Endodermal cell (in vitro differentiated cells): ENCODE data around the gene AFF3. TPM values are rescaled to one million over a fixed set of nuclear protein-coding genes. Genes with fewer than 3 reads are reported as not detected.

Source experiments
- DNase-seq: peaks from one replicate; pipeline ENCODE4 v3.0.0-alpha.2; 2017
- H3K27ac ChIP-seq: 2 replicates; pipeline ENCODE4 v1.5.1; 2013; ENCODE audit warnings: mild to moderate bottlenecking, low read depth, low read length, moderate library complexity
- H3K27me3 ChIP-seq: 2 replicates; pipeline ENCODE4 v1.6.1; 2013; ENCODE audit warnings: mild to moderate bottlenecking, low read length, moderate library complexity; ENCODE audit not compliant: insufficient read depth, control insufficient read depth, poor library complexity, severe bottlenecking
- H3K36me3 ChIP-seq: 2 replicates; pipeline ENCODE4 v1.7.0; 2013; ENCODE audit warnings: mild to moderate bottlenecking, low read length, moderate library complexity; ENCODE audit not compliant: control insufficient read depth, insufficient read depth
- H3K4me1 ChIP-seq: one replicate; pipeline ENCODE4 v1.7.0; 2013; ENCODE audit warnings: low read length; ENCODE audit not compliant: control insufficient read depth, insufficient read depth
- H3K4me3 ChIP-seq: 2 replicates; pipeline ENCODE4 v1.5.1; 2013; ENCODE audit warnings: mild to moderate bottlenecking, low read length, moderate library complexity
- H3K9ac ChIP-seq: 2 replicates; pipeline ENCODE4 v1.6.1; 2013; ENCODE audit warnings: mild to moderate bottlenecking, low read length, moderate library complexity; ENCODE audit not compliant: poor library complexity, severe bottlenecking; ENCODE audit errors: extremely low read depth
- H3K9me3 ChIP-seq: 2 replicates; pipeline ENCODE4 v1.6.1; 2013; ENCODE audit warnings: mild to moderate bottlenecking, low read length, moderate library complexity; ENCODE audit not compliant: control insufficient read depth
- H3K27ac Mint-ChIP-seq: 2 replicates; pipeline ENCODE4 v1.8.0; 2020; ENCODE audit warnings: mixed read lengths
- H3K27me3 Mint-ChIP-seq: 2 replicates; pipeline ENCODE4 v1.8.0; 2021; ENCODE audit warnings: mild to moderate bottlenecking, mixed read lengths; ENCODE audit not compliant: insufficient read depth
- H3K36me3 Mint-ChIP-seq: 2 replicates; pipeline ENCODE4 v1.8.0; 2020; ENCODE audit warnings: low read depth, mixed read lengths
- H3K4me1 Mint-ChIP-seq: 2 replicates; pipeline ENCODE4 v1.8.0; 2020; ENCODE audit warnings: mixed read lengths
- H3K4me3 Mint-ChIP-seq: 2 replicates; pipeline ENCODE4 v1.8.0; 2020; ENCODE audit warnings: mild to moderate bottlenecking, moderate library complexity, mixed read lengths
- H3K9me3 Mint-ChIP-seq: 2 replicates; pipeline ENCODE4 v1.8.0; 2020; ENCODE audit warnings: mild to moderate bottlenecking, mixed read lengths
- CTCF ChIP-seq: fragments of 200-600 bp; sonication (generic); conservative IDR thresholded peaks from 2 replicates; pipeline ENCODE4 v1.5.0; 2021; ENCODE audit warnings: antibody characterized with exemption, mild to moderate bottlenecking
- WGBS, 2 experiments: methylation state at CpG; one replicate each; pipeline versions ENCODE4 v1.1.5 to v1.1.7; 2013; ENCODE audit warnings: missing lambda C conversion rate in 2 of 2, mixed read lengths in 1 of 2; ENCODE audit not compliant: insufficient coverage in 1 of 2, insufficient read length in 1 of 2; 5-methylcytosine and 5-hydroxymethylcytosine counted together
- total RNA-seq, 2 donors: library from RNA; stranded (reverse); fragmentation: NEBNext Ultra II Directional in 1 of 2; extraction: Animal tissue kit (Norgen Biotek cat#: 25700) in 1 of 2; gene quantifications; 2 replicates in 1 of 2; 3 replicates in 1 of 2; pipeline ENCODE4 v1.2.1, GENCODE V29; 2021

Gene AFF3
- total RNA-seq, 2 donors from 2014 or later, result 0.62 to 0.73 TPM

- H3K4me3 Mint-ChIP-seq, result no peak overlapping the region
Measured at GRCh38 chr2:99822474-99823207, 319.7 kb downstream of the AFF3 start.

GRCh38 chr2:99821984-99822383, 320.4 kb downstream of the AFF3 start:
- no peaks in the 10 kb centered on the region for H3K36me3 Mint-ChIP-seq
- H3K4me1 Mint-ChIP-seq, result no peaks in the 10 kb centered on the region
- WGBS, 2 experiments, result 78 to 88% methylated on average over 6 of the region's 6 CpGs
- peaks cover 4% of the 10 kb centered on the region for H3K27me3 Mint-ChIP-seq
- Histone ChIP-seq H3K27ac (peak overlapping the region; percentile 99), H3K4me1 (peaks cover 2% of the 10 kb centered on the region), H3K9ac (no peak overlapping the region), H3K4me3 (no peak overlapping the region), H3K36me3 (no peaks in the 10 kb centered on the region), H3K27me3 (peaks cover 5% of the 10 kb centered on the region), H3K9me3 (no peaks in the 10 kb centered on the region)
- no peaks in the 10 kb centered on the region for H3K9me3 Mint-ChIP-seq
- H3K4me3 Mint-ChIP-seq, result no peak overlapping the region
- no peak for DNase-seq
- no peak overlapping the region for H3K27ac Mint-ChIP-seq
- TF ChIP-seq CTCF, result no peak

More at GRCh38 chr2:99822474-99823207, 319.7 kb downstream of the AFF3 start:
- Histone ChIP-seq H3K27ac (peak overlapping the region; percentile 99), H3K9me3 (no peaks in the 10 kb centered on the region), H3K27me3 (peaks cover 8% of the 10 kb centered on the region), H3K4me3 (no peak overlapping the region), H3K4me1 (peaks cover 2% of the 10 kb centered on the region), H3K36me3 (no peaks in the 10 kb centered on the region), H3K9ac (no peak overlapping the region)
- peak; percentile 63 for DNase-seq
- Mint-ChIP-seq H3K4me1 (no peaks in the 10 kb centered on the region), H3K9me3 (no peaks in the 10 kb centered on the region), H3K27me3 (peaks cover 5% of the 10 kb centered on the region), H3K36me3 (no peaks in the 10 kb centered on the region), H3K27ac (no peak overlapping the region)
- TF ChIP-seq CTCF, result no peak
- WGBS, 2 experiments, result 30 to 56% methylated on average over 5 to 9 of the region's 9 CpGs

GRCh38 chr2:99821572-99821971, 320.8 kb downstream of the AFF3 start:
- Mint-ChIP-seq H3K4me3 (no peak overlapping the region), H3K27ac (no peak overlapping the region), H3K9me3 (no peaks in the 10 kb centered on the region), H3K4me1 (no peaks in the 10 kb centered on the region), H3K27me3 (no peaks in the 10 kb centered on the region), H3K36me3 (no peaks in the 10 kb centered on the region)
- H3K36me3 ChIP-seq, result no peaks in the 10 kb centered on the region
- peaks cover under 1% of the 10 kb centered on the region for H3K27me3 ChIP-seq
- H3K4me3 ChIP-seq, result no peak overlapping the region
- 61 to 82% methylated on average over 6 to 7 of the region's 7 CpGs for WGBS, 2 experiments
- TF ChIP-seq CTCF, result no peak
- H3K27ac ChIP-seq, result peak overlapping the region; percentile 99
- H3K9ac ChIP-seq, result no peak overlapping the region
- DNase-seq, result peak; percentile 55
- H3K4me1 ChIP-seq, result peaks cover 2% of the 10 kb centered on the region
- H3K9me3 ChIP-seq, result no peaks in the 10 kb centered on the region
